ENCODE data around the gene PIP5K1A. TPM values are rescaled to one million over a fixed set of nuclear protein-coding genes. Genes with fewer than 3 reads are reported as not detected.

The PIP5K1A gene
- 55.5 and 84.4 TPM in 2 replicates for total RNA-seq

GRCh38 chr1:151198254-151199127, at the start of gene PIP5K1A:
TSS of gene PIP5K1A (plus strand) at chr1:151198552. CDS start at chr1:151198997, 445 bp downstream.

GRCh38 chr1:151156515-151156819, 41.9 kb upstream of the PIP5K1A start, which contains the start of gene TNFAIP8L2:
TSS of gene TNFAIP8L2 (plus strand) at chr1:151156649. CDS start at chr1:151158698, 2,049 bp downstream.

DNA sequence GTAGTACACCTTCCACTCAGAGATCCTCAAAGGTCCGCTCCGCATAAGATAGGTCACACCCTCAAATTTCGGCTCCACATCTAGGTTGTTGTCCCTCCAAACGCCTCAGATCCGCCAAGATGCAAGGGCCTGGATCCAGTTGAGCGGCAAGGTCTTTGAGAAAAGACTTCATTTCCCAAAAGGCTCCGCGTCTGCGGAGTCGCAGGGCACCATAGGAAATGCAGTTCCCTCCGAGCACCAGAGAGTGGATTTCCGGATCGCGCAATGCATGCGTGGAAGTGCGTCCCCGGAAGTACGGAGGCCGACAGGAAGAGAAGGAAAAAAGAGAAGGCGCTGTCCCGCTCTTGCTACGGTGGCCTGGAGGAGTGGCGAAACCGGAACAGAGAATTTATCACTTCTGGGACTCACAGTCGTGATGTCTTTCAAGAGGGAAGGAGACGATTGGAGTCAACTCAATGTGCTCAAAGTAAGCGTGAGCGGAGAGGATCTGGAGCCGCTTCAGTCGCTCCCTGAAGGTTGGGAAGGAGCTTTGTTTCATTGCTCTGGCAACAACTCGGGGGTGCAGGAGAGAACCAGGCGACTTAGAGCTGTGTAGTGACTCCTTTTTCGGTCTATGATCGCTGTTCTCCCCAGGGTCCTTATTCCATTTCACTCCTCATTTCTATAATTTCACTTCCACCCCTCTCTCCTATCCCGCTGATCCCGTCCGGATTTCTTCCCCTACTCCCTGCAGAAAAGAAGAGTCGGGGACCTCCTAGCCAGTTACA, 32.4 kb upstream of the PIP5K1A start, which contains the start of the genes LYSMD1 and SCNM1:
Gene LYSMD1 (minus strand): TSS at position 165 of the 767 bp plus-strand sequence. CDS start 644 bp downstream, outside the sequence.
Gene SCNM1 (plus strand): TSS at position 407 of the 767 bp plus-strand sequence. CDS start 9 bp downstream, at position 416.

DNA sequence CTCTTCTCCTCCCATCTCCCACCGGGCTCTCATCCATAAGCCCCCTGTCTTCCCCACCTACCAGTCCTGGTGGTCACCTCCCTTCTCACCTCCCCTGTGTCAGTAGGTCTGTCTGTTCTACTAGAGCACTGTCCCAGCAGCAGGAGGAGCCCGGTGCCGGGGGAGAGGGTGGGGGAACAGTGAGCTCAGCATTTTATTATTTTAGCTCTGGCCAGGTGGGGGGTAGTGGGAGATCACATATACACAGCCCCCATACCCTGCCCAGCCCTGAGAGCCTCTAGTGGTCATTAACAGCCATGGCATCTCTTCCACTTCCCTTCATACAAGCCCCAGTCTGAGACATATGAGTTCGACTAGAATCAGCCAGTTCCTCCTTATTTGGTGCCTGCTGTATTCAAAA, 22.5 kb upstream of the PIP5K1A start, which contains the start of gene TMOD4:
Gene TMOD4 (minus strand): TSS at position 119 of the 400 bp plus-strand sequence. CDS start 1,106 bp downstream, outside the sequence.

GRCh38 chr1:151189637-151190445, 8.5 kb upstream of the PIP5K1A start, which contains the start of gene VPS72:
TSS of gene VPS72 (minus strand) at chr1:151190197. CDS start at chr1:151190121, 76 bp downstream.

DNA sequence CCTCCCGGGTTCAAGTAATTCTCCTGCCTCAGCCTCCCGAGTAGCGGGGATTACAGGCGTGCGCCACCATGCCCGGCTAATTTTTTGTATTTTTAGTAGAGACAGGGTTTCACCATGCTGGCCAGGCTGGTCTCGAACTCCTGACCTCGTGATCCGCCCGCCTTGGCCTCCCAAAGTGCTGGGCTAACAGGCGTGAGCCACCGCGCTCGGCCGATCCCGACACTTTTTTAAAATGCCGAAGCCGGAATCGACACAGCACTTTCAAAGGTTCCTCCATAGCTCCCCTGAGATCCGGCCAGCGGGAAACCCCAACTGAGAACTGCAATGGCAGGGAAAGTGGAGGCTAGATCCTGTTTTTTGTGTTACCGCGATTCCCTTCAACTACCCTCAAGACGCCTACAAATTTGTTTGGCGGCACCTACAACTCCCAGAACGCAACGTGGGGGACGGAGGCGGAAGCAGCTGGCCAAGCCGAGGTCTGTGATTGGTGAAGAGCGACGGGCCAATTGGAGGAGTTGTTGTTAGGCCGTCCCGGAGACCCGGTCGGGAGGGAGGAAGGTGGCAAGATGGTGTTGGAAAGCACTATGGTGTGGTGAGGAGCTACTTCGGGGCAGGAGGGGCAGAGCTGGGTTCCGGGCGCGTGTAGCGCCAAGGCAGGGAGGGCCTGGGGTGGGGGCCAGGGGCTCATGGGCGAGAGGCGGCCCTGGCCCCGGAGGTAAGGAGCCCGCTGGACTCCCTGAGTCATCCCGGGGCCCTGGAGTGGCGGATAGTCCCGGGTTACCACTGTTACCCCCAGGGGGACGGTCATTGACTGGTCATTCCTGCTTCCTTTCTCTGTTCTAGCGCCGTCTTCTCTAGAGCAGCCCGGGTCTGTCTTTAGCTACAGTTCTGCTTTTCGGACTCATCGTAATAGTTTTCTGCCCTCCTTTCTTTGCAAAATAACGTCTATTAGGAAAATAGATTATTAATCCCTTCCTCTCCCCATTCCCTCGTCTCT, 56.2 kb downstream of the PIP5K1A start, which contains the start of gene PSMD4:
Gene PSMD4 (plus strand): TSS at position 518 of the 997 bp plus-strand sequence. CDS start 49 bp downstream, at position 567.

DNA sequence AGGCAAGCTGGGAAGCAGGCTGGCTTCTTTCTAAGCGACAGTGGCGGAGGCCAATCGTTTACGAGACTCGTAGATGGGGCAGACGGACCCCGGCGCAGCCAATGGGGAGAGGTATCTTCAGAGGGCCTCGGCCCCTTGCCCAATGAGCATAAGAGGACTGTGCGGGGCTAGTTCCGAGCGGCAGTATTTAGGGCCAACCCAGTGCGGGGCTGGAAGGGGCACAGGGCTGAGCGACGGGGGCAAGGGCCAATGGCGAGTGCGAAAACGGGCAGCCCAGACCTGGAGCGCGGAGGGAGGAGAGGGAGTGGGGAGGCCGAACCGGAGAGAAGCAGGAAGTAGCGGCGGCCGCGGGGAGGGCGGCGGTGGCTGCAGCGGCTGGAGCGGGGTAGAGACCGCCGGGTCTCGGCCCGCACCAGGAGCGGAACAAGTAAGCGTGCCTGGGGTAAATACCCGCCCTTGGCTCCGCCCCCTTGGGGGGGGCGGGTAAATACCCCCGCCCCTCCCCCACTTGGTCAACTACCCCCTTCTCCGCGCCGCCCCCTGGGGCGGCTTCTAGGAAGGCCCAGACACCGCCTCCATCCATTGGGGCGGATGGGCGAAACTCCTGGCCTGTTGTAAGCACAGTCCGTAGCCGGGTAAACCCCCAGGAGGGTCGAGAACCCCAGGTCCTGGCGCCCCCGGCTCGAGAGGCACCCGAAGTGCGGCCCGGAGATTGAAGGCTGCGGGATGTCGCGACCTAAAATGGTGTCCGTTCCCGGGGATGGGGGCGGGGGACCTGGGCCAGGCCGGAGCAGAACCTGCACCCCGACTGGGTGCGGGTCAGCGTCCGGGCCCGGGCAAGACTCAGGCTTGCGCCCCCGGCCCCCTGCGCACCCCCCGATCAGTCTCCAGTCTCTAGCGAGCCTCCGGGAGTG, 83.9 kb downstream of the PIP5K1A start, which contains the start of gene ZNF687:
Gene ZNF687 (plus strand): TSS at position 331 of the 914 bp plus-strand sequence. CDS start 3,993 bp downstream, outside the sequence.

Other genes with a start within 250 kb of the PIP5K1A start
- 67.4 and 80.4 TPM in 2 replicates for gene CERS2, start 223.7 kb upstream of the PIP5K1A start, total RNA-seq
- 0.05 TPM in 1 of 2 replicates, not detected in the other for gene ANXA9, start 216.3 kb upstream of the PIP5K1A start, total RNA-seq
- 4.5 and 8.2 TPM in 2 replicates for gene MINDY1, start 191.7 kb upstream of the PIP5K1A start, total RNA-seq
- 5.0 and 8.0 TPM in 2 replicates for gene PRUNE1, start 190.1 kb upstream of the PIP5K1A start, total RNA-seq
- gene BNIPL, start 162.0 kb upstream of the PIP5K1A start, total RNA-seq = 0.14 and 0.30 TPM in 2 replicates
- 1.2 and 1.5 TPM in 2 replicates for gene C1orf56, start 150.8 kb upstream of the PIP5K1A start, total RNA-seq
- gene CDC42SE1, start 138.9 kb upstream of the PIP5K1A start, total RNA-seq = 59.4 and 63.3 TPM in 2 replicates
- gene MLLT11, start 138.2 kb upstream of the PIP5K1A start, total RNA-seq = 12.5 and 16.1 TPM in 2 replicates
- 10.1 and 10.6 TPM in 2 replicates for gene GABPB2, start 127.8 kb upstream of the PIP5K1A start, total RNA-seq
- 0.89 and 1.7 TPM in 2 replicates for gene SEMA6C, start 51.9 kb upstream of the PIP5K1A start, total RNA-seq
- not detected in 2 replicates for gene TNFAIP8L2, start 41.9 kb upstream of the PIP5K1A start, total RNA-seq
- 4.8 and 8.0 TPM in 2 replicates for gene LYSMD1, start 32.6 kb upstream of the PIP5K1A start, total RNA-seq
- 16.2 and 20.5 TPM in 2 replicates for gene SCNM1, start 32.4 kb upstream of the PIP5K1A start, total RNA-seq
- gene TMOD4, start 22.6 kb upstream of the PIP5K1A start, total RNA-seq = not detected in 2 replicates
- gene VPS72, start 8.4 kb upstream of the PIP5K1A start, total RNA-seq = 33.9 and 34.0 TPM in 2 replicates
- gene PSMD4, start 56.2 kb downstream of the PIP5K1A start, total RNA-seq = 201 and 226 TPM in 2 replicates
- 9.2 and 13.1 TPM in 2 replicates for gene ZNF687, start 83.7 kb downstream of the PIP5K1A start, total RNA-seq
- gene PI4KB, start 128.9 kb downstream of the PIP5K1A start, total RNA-seq = 54.3 and 63.2 TPM in 2 replicates
- 47.5 and 53.5 TPM in 2 replicates for gene RFX5, start 148.7 kb downstream of the PIP5K1A start, total RNA-seq
- 11.2 and 14.6 TPM in 2 replicates for gene SELENBP1, start 174.2 kb downstream of the PIP5K1A start, total RNA-seq
- 217 and 332 TPM in 2 replicates for gene PSMB4, start 201.0 kb downstream of the PIP5K1A start, total RNA-seq